ENCODE data around the gene GPR35. TPM values are rescaled to one million over a fixed set of nuclear protein-coding genes. Genes with fewer than 3 reads are reported as not detected.
A peak's percentile ranks its signal among the peaks of the same experiment; 100 is the strongest.

The GPR35 gene
- total RNA-seq, 4 donors from 2014 or later: 91.1 to 244 (median 136) TPM

DNA sequence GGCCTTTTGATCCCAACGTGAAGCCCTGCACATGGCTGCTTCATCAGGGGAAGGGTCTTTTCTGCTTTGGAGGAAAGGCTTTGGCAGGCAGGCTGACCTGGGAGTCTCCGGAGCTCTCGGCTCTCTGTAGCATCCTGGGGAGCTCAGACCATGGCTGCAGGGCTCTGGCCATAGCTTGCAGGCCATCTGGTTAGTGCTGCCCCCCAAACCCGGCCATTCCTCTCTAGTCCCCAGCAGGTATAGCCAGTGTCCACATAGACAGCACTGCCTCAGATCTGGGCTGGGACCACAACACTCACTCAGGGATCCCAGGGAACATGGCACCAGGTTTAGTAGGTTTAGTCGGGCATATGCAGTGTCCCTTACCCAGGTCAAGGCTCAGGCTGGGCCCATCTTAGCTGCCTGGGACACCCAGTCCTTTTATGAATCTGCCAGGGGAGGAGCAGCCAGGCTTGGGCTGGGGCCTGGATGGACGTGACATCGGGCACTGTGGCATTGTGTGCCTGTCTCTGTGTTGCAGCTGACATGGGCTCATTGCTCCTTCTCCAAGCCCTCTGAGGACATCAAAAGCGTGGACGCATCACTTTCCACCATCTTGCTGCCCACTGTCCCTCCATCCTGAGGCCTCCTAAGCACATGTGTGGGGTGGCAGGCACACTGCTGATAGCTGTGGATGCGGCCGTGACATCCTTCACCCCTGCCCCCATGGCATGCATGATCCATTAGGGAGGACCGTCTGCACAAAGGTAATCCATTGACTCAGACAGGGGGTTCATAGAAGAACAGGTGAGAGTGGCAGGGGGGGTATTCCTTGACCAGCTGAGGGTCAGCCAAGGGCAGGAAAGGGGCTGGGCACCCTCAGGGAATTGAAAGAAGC lies 19.2 kb upstream of the GPR35 start:
- H3K4me3 ChIP-seq: peak overlapping the region; percentile 13 to 53 (median 41)

GRCh38 chr2:240611601-240612210 lies 13.6 kb upstream of the GPR35 start:
- intact Hi-C loops (cut with DNase I; ENCODE audit: low total_unique reads): no loop called here
- Histone ChIP-seq H3K36me3 (no peaks in the 10 kb centered on the region), H3K9me3 (no peaks in the 10 kb centered on the region), H3K27ac (no peak overlapping the region), H3K27me3 (no peaks in the 10 kb centered on the region), H3K4me1 (peaks cover 0 to 35% (median 9%) of the 10 kb centered on the region in 4 donors), H3K4me3 (no peak overlapping the region)
- TF ChIP-seq POLR2AphosphoS5 (IDR thresholded peaks at IDR 0.05) (no peak), POLR2A (IDR thresholded peaks at IDR 0.05) (no peak), EP300 (IDR thresholded peaks at IDR 0.05; ENCODE audit: low read depth) (no peak), CTCF (IDR thresholded peaks at IDR 0.05) (no peak)
- in situ Hi-C loops (cut with MboI; ENCODE audit: low pct_ligation_motif_present in 1 of 4, low pct_unique_long_range_greater_than_20kb in 1 of 4, low sequenced_read_pairs in 3 of 4): no loop called here
- WGBS, 2 donors (ENCODE audit: low coverage in 1 of 2): 85% methylated on average over 10 of the region's 10 CpGs; no CpG with 5 or more reads in 1 of the 2 donors
- no peak for DNase-seq

More for the DNA sequence above, 19.2 kb upstream of the GPR35 start:
- Histone ChIP-seq H3K27me3 (no peaks in the 10 kb centered on the region), H3K27ac (peak overlapping the region; percentile 89 to 92 (median 90)), H3K36me3 (no peaks in the 10 kb centered on the region), H3K4me1 (peaks cover 15 to 54% (median 28%) of the 10 kb centered on the region in 4 donors), H3K9me3 (no peaks in the 10 kb centered on the region)
- no peak for DNase-seq
- 59% methylated on average over 12 of the region's 12 CpGs; no CpG with 5 or more reads in 1 of the 2 donors for WGBS, 2 donors (ENCODE audit: low coverage in 1 of 2)
- in situ Hi-C loops (cut with MboI; ENCODE audit: low pct_ligation_motif_present in 1 of 4, low pct_unique_long_range_greater_than_20kb in 1 of 4, low sequenced_read_pairs in 3 of 4) (no loop called here), intact Hi-C loops (cut with DNase I; ENCODE audit: low total_unique reads) (no loop called here)
- no peak for TF ChIP-seq POLR2AphosphoS5 (IDR thresholded peaks at IDR 0.05)
- no peak for TF ChIP-seq EP300 (IDR thresholded peaks at IDR 0.05; ENCODE audit: low read depth)
- TF ChIP-seq CTCF (IDR thresholded peaks at IDR 0.05): no peak
- TF ChIP-seq POLR2A (IDR thresholded peaks at IDR 0.05): no peak

- no peak for TF ChIP-seq POLR2A (IDR thresholded peaks at IDR 0.05)
- no peak for TF ChIP-seq POLR2AphosphoS5 (IDR thresholded peaks at IDR 0.05)
- no peak for TF ChIP-seq CTCF (IDR thresholded peaks at IDR 0.05)
- TF ChIP-seq EP300 (IDR thresholded peaks at IDR 0.05; ENCODE audit: low read depth): no peak
- in situ Hi-C loops (cut with MboI; ENCODE audit: low pct_ligation_motif_present in 1 of 4, low pct_unique_long_range_greater_than_20kb in 1 of 4, low sequenced_read_pairs in 3 of 4): no loop called here
- Histone ChIP-seq H3K27ac (no peak overlapping the region), H3K4me1 (peaks cover 0 to 14% (median 4%) of the 10 kb centered on the region in 4 donors), H3K27me3 (no peaks in the 10 kb centered on the region), H3K4me3 (no peak overlapping the region), H3K9me3 (no peaks in the 10 kb centered on the region), H3K36me3 (peaks cover 0 to 17% (median 2%) of the 10 kb centered on the region in 4 donors)
- WGBS, 2 donors (ENCODE audit: low coverage in 1 of 2): 93 to 100% methylated on average over 3 to 4 of the region's 4 CpGs
- intact Hi-C loops (cut with DNase I; ENCODE audit: low total_unique reads): no loop called here
- DNase-seq: no peak
Observed at GRCh38 chr2:240613781-240614180, 11.5 kb upstream of the GPR35 start.

GRCh38 chr2:240614391-240614790 lies 10.9 kb upstream of the GPR35 start:
- Histone ChIP-seq H3K9me3 (no peaks in the 10 kb centered on the region), H3K4me1 (peaks cover 0 to 8% (median 2%) of the 10 kb centered on the region in 4 donors), H3K27me3 (no peaks in the 10 kb centered on the region), H3K27ac (no peak overlapping the region), H3K4me3 (no peak overlapping the region), H3K36me3 (peaks cover 0 to 17% (median 2%) of the 10 kb centered on the region in 4 donors)
- no peak for DNase-seq
- WGBS, 2 donors (ENCODE audit: low coverage in 1 of 2): 60 to 97% methylated on average over 1 to 9 of the region's 9 CpGs
- in situ Hi-C loops (cut with MboI; ENCODE audit: low pct_ligation_motif_present in 1 of 4, low pct_unique_long_range_greater_than_20kb in 1 of 4, low sequenced_read_pairs in 3 of 4): no loop called here
- TF ChIP-seq POLR2A (IDR thresholded peaks at IDR 0.05) (no peak), POLR2AphosphoS5 (IDR thresholded peaks at IDR 0.05) (no peak), CTCF (IDR thresholded peaks at IDR 0.05) (no peak), EP300 (IDR thresholded peaks at IDR 0.05; ENCODE audit: low read depth) (no peak)
- intact Hi-C loops (cut with DNase I; ENCODE audit: low total_unique reads): no loop called here
